K562 (cell line): ENCODE results near the gene CLDND2. TPM values are rescaled to one million over a fixed set of nuclear protein-coding genes. Genes with fewer than 3 reads are reported as not detected.
A peak's percentile ranks its signal among the peaks of the same experiment; 100 is the strongest.

Source experiments
- CBX8 ChIP-seq: fragments of 200-600 bp; sonication (generic); IDR thresholded peaks from 2 replicates; pipeline ENCODE4 v1.6.1; 2012; ENCODE audit warnings: borderline replicate concordance, mixed run types, low read depth, mild to moderate bottlenecking, moderate library complexity, mixed read lengths, low read length, control low read depth, inconsistent platforms; ENCODE audit not compliant: poor library complexity, severe bottlenecking; ENCODE audit errors: extremely low read depth
- CHD1 ChIP-seq: fragments of 200-600 bp; sonication (generic); IDR thresholded peaks from one replicate; pipeline ENCODE4 v1.6.1; 2012; ENCODE audit warnings: mild to moderate bottlenecking, moderate library complexity, low read length, inconsistent platforms
- ERF ChIP-seq: fragments of 450-650 bp; formaldehyde crosslinking; IDR thresholded peaks from 2 replicates; pipeline ENCODE4 v1.4.0; 2020; ENCODE audit warnings: mild to moderate bottlenecking, mixed read lengths
- ETV6 ChIP-seq, 3 experiments: fragments of 150-350 bp in 1 of 3; sonication (generic) in 1 of 3; formaldehyde crosslinking in 1 of 3; IDR thresholded peaks; 2 replicates each; pipeline versions ENCODE4 v1.6.1 to v1.8.0; 2014 to 2022; ENCODE audit warnings: borderline replicate concordance in 2 of 3, low read depth in 2 of 3, antibody characterized with exemption in 1 of 3, low read length in 1 of 3, mild to moderate bottlenecking in 1 of 3, missing genetic modification reagents in 1 of 3
- FOXJ3 ChIP-seq: sonication (generic); formaldehyde crosslinking; IDR thresholded peaks from 2 replicates; pipeline ENCODE4 v1.4.0; 2020; ENCODE audit warnings: mild to moderate bottlenecking, missing genetic modification reagents
- HMG20B ChIP-seq: fragments of 250-450 bp; sonication (Bioruptor Pico); IDR thresholded peaks from 2 replicates; pipeline ENCODE4 v1.5.0; 2021; ENCODE audit warnings: mild to moderate bottlenecking
- HNRNPLL ChIP-seq: fragments of 200-400 bp; formaldehyde crosslinking; IDR thresholded peaks from 2 replicates; pipeline ENCODE4 v1.6.1; 2017; ENCODE audit warnings: low read length, low read depth, mild to moderate bottlenecking; ENCODE audit not compliant: poor library complexity, severe bottlenecking
- KHSRP ChIP-seq: fragments of 450-650 bp; IDR thresholded peaks from 2 replicates; pipeline ENCODE4 v1.6.1; 2017
- NR2F6 ChIP-seq: fragments of 450-650 bp; formaldehyde crosslinking; IDR thresholded peaks from 2 replicates; pipeline ENCODE4 v1.4.0; 2020; ENCODE audit warnings: mild to moderate bottlenecking
- SMAD4 ChIP-seq: fragments of 250-450 bp; sonication (Bioruptor Pico); conservative IDR thresholded peaks from 2 replicates; pipeline ENCODE4 v1.8.0; 2021; ENCODE audit warnings: inconsistent platforms, mild to moderate bottlenecking, moderate library complexity
- TRIM28 ChIP-seq: fragments of 450-650 bp; IDR thresholded peaks from 2 replicates; pipeline ENCODE4 v1.6.1; 2017
- ZBTB1 ChIP-seq: sonication (generic); formaldehyde crosslinking; IDR thresholded peaks from 2 replicates; pipeline ENCODE4 v1.8.1; 2023; ENCODE audit warnings: missing genetic modification reagents, low read depth, mild to moderate bottlenecking, borderline replicate concordance
- ZNF133 ChIP-seq: fragments of 250-450 bp; sonication (Bioruptor Pico); IDR thresholded peaks from 2 replicates; pipeline ENCODE4 v1.4.0; 2020; ENCODE audit warnings: mild to moderate bottlenecking
- ZNF3 ChIP-seq: fragments of 250-450 bp; sonication (Bioruptor Pico); IDR thresholded peaks from 2 replicates; pipeline ENCODE4 v1.5.0; 2021; ENCODE audit warnings: mild to moderate bottlenecking, moderate library complexity
- ZNF668 ChIP-seq: fragments of 250-450 bp; sonication (Bioruptor Pico); IDR thresholded peaks from 2 replicates; pipeline ENCODE4 v1.8.0; 2022; ENCODE audit warnings: mild to moderate bottlenecking, inconsistent platforms
- ZNF696 ChIP-seq: fragments of 250-450 bp; sonication (Bioruptor Pico); conservative IDR thresholded peaks from 2 replicates; pipeline ENCODE4 v1.4.0; 2020; ENCODE audit warnings: mild to moderate bottlenecking, moderate library complexity
- polyA plus RNA-seq, 8 experiments: library from polyadenylated mRNA; depleted of rRNA in 4 of 8; stranded (reverse) in 5 of 8; unstranded in 3 of 8; fragments of >200 nt; fragmentation: Nextera tagmentation in 2 of 8; fragmentation: Illumina TruSeq in 1 of 8; extraction: Ambion mirVana in 2 of 8; extraction: Trizol in 1 of 8; gene quantifications; 2 replicates each; pipeline versions ENCODE4 v1.2.1 to v1.2.3, GENCODE V29; 2011 to 2014; ENCODE audit warnings: inconsistent platforms in 1 of 8, missing spikeins in 1 of 8
- total RNA-seq, 7 experiments: library from RNA; depleted of rRNA in 6 of 7; stranded (reverse); fragments of >200 nt in 6 of 7; fragmentation: Illumina TruSeq in 2 of 7; extraction: Trizol in 2 of 7; gene quantifications; 2 replicates each; pipeline versions ENCODE4 v1.2.1 to v1.2.3, GENCODE V29; 2011 to 2021; ENCODE audit warnings: low replicate concordance in 1 of 7
- TF ChIP-seq, protein P1 (sequence below), 2 experiments: IDR thresholded peaks in 1 of 2; conservative IDR thresholded peaks in 1 of 2; 2 replicates each; pipeline ENCODE4 v1.6.1; 2016; ENCODE audit warnings: low read depth in 2 of 2, mild to moderate bottlenecking in 1 of 2, missing compliant biosample characterization in 1 of 2, missing genetic modification characterization in 1 of 2, moderate library complexity in 1 of 2
- TF ChIP-seq, protein P2 (sequence below): IDR thresholded peaks from 2 replicates; pipeline ENCODE4 v1.6.1; 2011; ENCODE audit not compliant: insufficient read length; ENCODE audit errors: extremely low read depth
- TF ChIP-seq, protein P3 (sequence below): IDR thresholded peaks from 3 replicates; pipeline ENCODE4 v1.6.1; 2011; ENCODE audit warnings: borderline replicate concordance, mild to moderate bottlenecking, moderate library complexity; ENCODE audit not compliant: insufficient read length; ENCODE audit errors: extremely low read depth

Gene CLDND2
- total and polyA plus RNA-seq, 9 of the 15 experiments (the other 6 are each of a cell fraction or from before 2014, with no cell fraction given): 0.45 to 4.0 (median 1.2) TPM; not detected in 3

DNA sequence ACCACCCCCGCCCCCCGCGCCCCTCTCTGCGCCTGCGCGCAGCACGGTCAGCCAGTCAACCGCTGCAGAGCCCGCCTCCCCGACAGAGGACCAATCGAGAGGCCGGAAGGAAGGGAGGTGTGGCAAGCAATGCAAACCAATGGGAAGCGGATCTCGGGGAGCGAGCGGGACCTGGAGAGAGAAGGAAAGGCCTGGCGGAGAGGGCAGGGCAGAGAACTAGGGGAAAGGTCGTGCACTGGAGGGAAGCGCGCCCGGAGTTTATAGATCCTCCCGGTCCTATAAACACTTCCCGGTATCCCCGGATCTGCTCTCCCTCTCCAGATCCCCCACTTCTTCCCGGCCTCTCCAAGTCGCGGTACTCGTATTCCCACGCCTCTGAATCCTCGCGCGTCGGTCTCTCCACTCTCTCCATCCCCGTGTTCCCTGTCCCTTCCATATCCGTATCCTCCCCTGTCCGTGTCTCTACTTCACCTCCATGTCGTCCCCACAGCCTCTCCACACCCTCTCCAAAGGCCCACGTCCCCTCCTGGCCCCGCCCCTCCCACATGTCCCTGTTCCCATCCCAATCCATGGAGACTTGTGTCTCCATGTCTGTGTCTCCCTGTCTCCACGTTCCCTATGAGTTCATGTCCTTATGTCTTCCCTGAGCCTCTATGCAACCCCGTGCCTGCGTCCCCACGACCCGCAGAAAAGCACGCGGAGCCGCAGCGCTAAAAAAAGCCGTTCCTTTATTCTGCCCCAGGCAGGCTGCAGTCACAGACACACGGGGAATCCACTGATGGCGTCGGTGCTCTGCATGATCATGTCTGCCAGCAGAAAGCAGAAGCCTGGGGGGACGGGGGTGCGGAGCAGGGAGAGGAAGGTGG lies 2.2 kb downstream of the CLDND2 start (continued):
- TF ChIP-seq ETV6 (IDR thresholded peaks at IDR 0.05; ENCODE audit: borderline replicate concordance in 1 of 2, low read depth in 2 of 2, low read length in 1 of 2): no peak
- TF ChIP-seq ETV6 (CRISPR knock-in tag; IDR thresholded peaks at IDR 0.05; ENCODE audit: borderline replicate concordance): no peak
- no peak for TF ChIP-seq ZNF668 (CRISPR knock-in tag)
- TF ChIP-seq HMG20B (CRISPR knock-in tag): no peak
- no peak for TF ChIP-seq ZNF696 (CRISPR knock-in tag)
- TF ChIP-seq CBX8: no peak
- no peak for TF ChIP-seq NR2F6
- no peak for TF ChIP-seq ERF (CRISPR knock-in tag)
- TF ChIP-seq, protein P1, sequence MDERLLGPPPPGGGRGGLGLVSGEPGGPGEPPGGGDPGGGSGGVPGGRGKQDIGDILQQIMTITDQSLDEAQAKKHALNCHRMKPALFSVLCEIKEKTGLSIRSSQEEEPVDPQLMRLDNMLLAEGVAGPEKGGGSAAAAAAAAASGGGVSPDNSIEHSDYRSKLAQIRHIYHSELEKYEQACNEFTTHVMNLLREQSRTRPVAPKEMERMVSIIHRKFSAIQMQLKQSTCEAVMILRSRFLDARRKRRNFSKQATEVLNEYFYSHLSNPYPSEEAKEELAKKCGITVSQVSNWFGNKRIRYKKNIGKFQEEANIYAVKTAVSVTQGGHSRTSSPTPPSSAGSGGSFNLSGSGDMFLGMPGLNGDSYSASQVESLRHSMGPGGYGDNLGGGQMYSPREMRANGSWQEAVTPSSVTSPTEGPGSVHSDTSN (CRISPR knock-in tag; IDR thresholded peaks at IDR 0.05; ENCODE audit: low read depth): no peak
- TF ChIP-seq, protein P1 (tag; conservative IDR thresholded peaks at IDR 0.05; ENCODE audit: low read depth): no peak
- TF ChIP-seq KHSRP: peak; percentile 21; the same call in 1 of the 2 replicates
- TF ChIP-seq, protein P2, sequence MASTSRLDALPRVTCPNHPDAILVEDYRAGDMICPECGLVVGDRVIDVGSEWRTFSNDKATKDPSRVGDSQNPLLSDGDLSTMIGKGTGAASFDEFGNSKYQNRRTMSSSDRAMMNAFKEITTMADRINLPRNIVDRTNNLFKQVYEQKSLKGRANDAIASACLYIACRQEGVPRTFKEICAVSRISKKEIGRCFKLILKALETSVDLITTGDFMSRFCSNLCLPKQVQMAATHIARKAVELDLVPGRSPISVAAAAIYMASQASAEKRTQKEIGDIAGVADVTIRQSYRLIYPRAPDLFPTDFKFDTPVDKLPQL: peak; percentile 87
- no peak for TF ChIP-seq TRIM28
- peak; percentile 48 for TF ChIP-seq SMAD4 (CRISPR knock-in tag)
- TF ChIP-seq ZNF3 (CRISPR knock-in tag): no peak
- TF ChIP-seq, protein P3, sequence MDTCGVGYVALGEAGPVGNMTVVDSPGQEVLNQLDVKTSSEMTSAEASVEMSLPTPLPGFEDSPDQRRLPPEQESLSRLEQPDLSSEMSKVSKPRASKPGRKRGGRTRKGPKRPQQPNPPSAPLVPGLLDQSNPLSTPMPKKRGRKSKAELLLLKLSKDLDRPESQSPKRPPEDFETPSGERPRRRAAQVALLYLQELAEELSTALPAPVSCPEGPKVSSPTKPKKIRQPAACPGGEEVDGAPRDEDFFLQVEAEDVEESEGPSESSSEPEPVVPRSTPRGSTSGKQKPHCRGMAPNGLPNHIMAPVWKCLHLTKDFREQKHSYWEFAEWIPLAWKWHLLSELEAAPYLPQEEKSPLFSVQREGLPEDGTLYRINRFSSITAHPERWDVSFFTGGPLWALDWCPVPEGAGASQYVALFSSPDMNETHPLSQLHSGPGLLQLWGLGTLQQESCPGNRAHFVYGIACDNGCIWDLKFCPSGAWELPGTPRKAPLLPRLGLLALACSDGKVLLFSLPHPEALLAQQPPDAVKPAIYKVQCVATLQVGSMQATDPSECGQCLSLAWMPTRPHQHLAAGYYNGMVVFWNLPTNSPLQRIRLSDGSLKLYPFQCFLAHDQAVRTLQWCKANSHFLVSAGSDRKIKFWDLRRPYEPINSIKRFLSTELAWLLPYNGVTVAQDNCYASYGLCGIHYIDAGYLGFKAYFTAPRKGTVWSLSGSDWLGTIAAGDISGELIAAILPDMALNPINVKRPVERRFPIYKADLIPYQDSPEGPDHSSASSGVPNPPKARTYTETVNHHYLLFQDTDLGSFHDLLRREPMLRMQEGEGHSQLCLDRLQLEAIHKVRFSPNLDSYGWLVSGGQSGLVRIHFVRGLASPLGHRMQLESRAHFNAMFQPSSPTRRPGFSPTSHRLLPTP: no peak
- TF ChIP-seq CHD1: peak; percentile 89
- no peak for TF ChIP-seq FOXJ3 (CRISPR knock-in tag)
- TF ChIP-seq HNRNPLL: no peak
- TF ChIP-seq ZBTB1: no peak
- TF ChIP-seq ZNF133 (CRISPR knock-in tag): no peak
